HFFc6 (cell line): ENCODE measurements around the gene UBASH3B. TPM values are rescaled to one million over a fixed set of nuclear protein-coding genes. Genes with fewer than 3 reads are reported as not detected.
A peak's percentile ranks its signal among the peaks of the same experiment; 100 is the strongest.

Experiments
- DNase-seq: peaks from one replicate; pipeline ENCODE4 v3.0.0-alpha.2; 2018
- H3K27ac Mint-ChIP-seq: 2 replicates; pipeline ENCODE4 v1.8.0; 2020; ENCODE audit warnings: mild to moderate bottlenecking, mixed read lengths
- H3K27me3 Mint-ChIP-seq: 2 replicates; pipeline ENCODE4 v1.8.0; 2021; ENCODE audit warnings: mild to moderate bottlenecking, moderate library complexity, mixed read lengths; ENCODE audit not compliant: insufficient read depth
- H3K36me3 Mint-ChIP-seq: 2 replicates; pipeline ENCODE4 v1.8.0; 2021; ENCODE audit warnings: low read depth, mixed read lengths
- H3K4me1 Mint-ChIP-seq: 2 replicates; pipeline ENCODE4 v1.8.0; 2020; ENCODE audit warnings: low read depth, mixed read lengths
- H3K4me3 Mint-ChIP-seq: 2 replicates; pipeline ENCODE4 v1.8.0; 2020; ENCODE audit warnings: mild to moderate bottlenecking, moderate library complexity, mixed read lengths
- H3K9me3 Mint-ChIP-seq: 2 replicates; pipeline ENCODE4 v1.8.0; 2020; ENCODE audit warnings: mild to moderate bottlenecking, mixed read lengths
- total RNA-seq, 6 experiments: library from RNA; stranded (reverse); fragmentation: NEBNext Ultra II Directional; extraction: Animal tissue kit (Norgen Biotek cat#: 25700); gene quantifications; 2 replicates in 1 of 6; 3 replicates in 5 of 6; pipeline ENCODE4 v1.2.3, GENCODE V29; 2021
- TF ChIP-seq, protein P1 (sequence below): fragments of 200-600 bp; sonication (generic); IDR thresholded peaks from 2 replicates; pipeline ENCODE4 v1.5.0; 2021; ENCODE audit warnings: antibody characterized with exemption, mild to moderate bottlenecking

Gene UBASH3B
- total RNA-seq, 6 experiments from 2014 or later = 44.6 to 60.4 (median 52.9) TPM

DNA sequence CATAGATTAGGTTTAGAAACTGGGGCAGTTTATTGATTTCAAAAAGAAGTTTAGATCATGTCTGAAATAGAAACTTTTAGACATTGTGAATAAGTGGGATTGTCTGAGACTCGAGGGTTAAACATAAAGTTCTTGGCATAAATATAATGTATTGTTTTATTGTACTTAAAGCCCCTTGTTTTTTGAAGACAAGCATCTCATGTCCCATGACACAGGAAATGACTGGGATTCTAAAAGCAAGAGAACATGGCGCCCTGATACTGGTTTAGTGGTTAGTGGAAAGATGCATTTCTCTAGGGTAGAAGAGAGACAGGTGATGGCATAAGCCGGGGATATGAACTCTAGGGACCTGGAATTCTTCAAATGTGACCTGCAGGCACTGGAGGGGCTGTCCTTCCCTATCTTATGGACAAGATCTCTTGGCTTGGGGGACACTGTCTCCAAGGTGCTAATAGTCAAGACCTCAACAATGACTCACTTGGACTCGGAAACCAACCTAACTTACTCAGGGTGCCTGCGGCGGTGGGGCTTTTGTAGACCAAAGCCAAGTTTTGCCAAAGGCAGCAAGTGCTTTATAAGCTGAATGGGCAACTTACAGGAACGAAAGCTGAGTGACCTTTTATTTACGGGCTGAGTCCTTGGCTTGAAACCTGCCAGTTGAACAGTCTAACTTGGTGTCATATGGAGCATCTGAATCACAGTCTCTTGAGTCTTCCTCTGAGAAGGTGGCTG, 48.2 kb downstream of the UBASH3B start:
- Mint-ChIP-seq H3K27ac (peak overlapping the region; percentile 44; the same call in 1 of the 2 replicates), H3K9me3 (no peaks in the 10 kb centered on the region), H3K36me3 (peaks cover 34% of the 10 kb centered on the region), H3K4me3 (no peak overlapping the region), H3K27me3 (no peaks in the 10 kb centered on the region), H3K4me1 (peaks cover 73% of the 10 kb centered on the region)
- DNase-seq = no peak
- TF ChIP-seq, protein P1, sequence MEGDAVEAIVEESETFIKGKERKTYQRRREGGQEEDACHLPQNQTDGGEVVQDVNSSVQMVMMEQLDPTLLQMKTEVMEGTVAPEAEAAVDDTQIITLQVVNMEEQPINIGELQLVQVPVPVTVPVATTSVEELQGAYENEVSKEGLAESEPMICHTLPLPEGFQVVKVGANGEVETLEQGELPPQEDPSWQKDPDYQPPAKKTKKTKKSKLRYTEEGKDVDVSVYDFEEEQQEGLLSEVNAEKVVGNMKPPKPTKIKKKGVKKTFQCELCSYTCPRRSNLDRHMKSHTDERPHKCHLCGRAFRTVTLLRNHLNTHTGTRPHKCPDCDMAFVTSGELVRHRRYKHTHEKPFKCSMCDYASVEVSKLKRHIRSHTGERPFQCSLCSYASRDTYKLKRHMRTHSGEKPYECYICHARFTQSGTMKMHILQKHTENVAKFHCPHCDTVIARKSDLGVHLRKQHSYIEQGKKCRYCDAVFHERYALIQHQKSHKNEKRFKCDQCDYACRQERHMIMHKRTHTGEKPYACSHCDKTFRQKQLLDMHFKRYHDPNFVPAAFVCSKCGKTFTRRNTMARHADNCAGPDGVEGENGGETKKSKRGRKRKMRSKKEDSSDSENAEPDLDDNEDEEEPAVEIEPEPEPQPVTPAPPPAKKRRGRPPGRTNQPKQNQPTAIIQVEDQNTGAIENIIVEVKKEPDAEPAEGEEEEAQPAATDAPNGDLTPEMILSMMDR = no peak

DNA sequence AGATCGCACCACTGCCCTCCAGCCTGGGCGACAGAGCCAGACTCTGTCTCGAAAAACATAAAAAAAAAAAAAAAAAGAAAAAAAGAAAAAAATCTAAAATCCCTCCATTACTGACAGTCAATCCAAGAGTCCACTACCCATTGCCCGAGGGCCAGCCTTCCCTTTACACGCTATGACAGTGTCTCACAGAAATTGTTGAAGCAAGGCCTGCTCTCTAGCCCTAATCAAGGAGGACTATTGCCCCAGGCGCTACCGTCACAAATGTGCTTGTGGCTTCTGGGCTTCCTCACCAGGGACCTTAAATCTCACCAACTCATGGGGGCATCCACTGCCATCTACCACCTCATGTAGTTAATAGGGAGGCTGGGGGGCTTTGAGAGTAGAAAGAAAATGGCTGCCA, 49.9 kb downstream of the UBASH3B start:
- Mint-ChIP-seq H3K4me3 (no peak overlapping the region), H3K36me3 (peaks cover 23% of the 10 kb centered on the region), H3K27ac (peak overlapping the region; percentile 95), H3K4me1 (peaks cover 81% of the 10 kb centered on the region), H3K9me3 (no peaks in the 10 kb centered on the region), H3K27me3 (no peaks in the 10 kb centered on the region)
- DNase-seq = no peak
- TF ChIP-seq, protein P1 = no peak

DNA sequence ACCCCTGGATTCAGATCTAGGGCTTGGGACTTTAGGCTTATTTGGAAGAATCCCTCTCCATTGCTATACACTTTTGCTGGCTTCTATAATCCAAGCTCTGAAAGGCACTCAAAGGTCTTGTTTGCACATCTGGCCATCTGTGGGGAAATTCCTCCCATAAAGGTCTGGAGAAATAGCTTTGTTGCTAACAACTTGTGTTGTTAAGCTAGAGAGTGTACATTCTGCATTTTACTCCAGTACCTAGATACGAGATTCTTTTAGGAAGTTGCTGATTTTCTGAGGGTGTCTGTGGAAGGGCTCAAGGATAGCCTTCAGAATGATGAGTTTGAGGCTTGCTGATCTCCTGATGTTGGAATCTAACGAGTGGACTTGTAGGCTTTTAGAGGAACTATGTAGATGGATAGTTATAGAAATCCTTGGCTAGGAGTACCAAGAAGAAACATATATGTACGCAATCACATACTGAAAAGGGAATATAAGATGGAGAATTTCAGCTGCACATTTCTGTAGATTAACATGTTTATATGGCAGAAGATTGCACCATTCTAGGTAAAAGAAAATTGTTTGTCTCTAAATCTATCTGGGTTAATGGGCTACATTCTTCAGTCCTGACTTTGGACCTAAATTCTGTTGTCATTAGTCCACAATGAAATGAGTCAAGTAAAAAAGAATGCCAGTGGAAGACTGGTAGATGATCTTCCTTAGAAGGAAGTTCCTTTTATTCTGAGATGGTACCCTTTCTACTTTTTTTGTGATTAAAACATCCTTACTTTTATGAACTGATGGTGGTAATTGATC, 51.0 kb downstream of the UBASH3B start:
- Mint-ChIP-seq H3K4me3 (peak overlapping the region; percentile 58), H3K27ac (peak overlapping the region; percentile 95), H3K27me3 (no peaks in the 10 kb centered on the region), H3K9me3 (no peaks in the 10 kb centered on the region), H3K36me3 (peaks cover 20% of the 10 kb centered on the region), H3K4me1 (peaks cover 86% of the 10 kb centered on the region)
- peak; percentile 87 for DNase-seq
- TF ChIP-seq, protein P1 = no peak

DNA sequence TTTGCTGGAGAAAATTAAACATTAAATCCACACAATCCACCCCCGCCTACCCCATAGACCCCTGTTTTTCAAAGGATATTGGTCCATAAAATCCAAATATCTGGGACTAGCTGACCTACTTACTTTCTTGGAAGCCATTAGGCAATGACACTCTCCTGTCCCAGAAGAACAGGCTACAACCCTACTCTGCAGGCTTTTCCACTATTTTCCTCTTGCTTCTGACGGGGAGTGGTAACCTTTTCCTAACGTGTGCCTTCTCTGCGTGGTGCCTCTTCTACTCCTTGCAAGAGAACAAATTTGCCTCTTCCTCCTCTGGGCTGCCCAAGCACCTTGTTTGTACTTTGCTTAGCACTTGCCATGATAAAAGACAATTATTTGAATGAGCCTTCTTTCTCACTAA, 51.6 kb downstream of the UBASH3B start:
- peaks cover 15% of the 10 kb centered on the region for H3K36me3 Mint-ChIP-seq
- no peaks in the 10 kb centered on the region for H3K27me3 Mint-ChIP-seq
- no peak for DNase-seq

DNA sequence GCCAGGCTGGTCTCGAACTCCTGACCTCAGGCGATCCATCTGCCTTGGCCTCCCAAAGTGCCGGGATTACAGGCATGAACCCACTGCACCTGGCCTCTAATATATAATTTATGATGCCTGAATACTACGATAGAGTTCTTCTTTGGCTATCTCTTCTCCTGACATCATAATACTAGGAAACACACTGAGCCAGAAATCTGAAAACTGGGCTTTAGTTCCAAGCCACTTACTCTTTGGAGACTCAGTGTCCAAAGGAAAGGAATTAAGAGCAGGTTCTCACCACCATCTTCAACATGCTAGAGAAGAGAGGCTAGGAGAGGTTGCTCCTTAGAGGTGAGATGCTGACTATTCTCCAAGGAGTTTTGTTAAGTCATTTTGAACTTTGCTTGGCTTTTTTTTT, 52.4 kb downstream of the UBASH3B start:
- Mint-ChIP-seq H3K36me3 (peaks cover 11% of the 10 kb centered on the region), H3K27ac (peak overlapping the region; percentile 93), H3K4me1 (peaks cover 89% of the 10 kb centered on the region), H3K27me3 (no peaks in the 10 kb centered on the region), H3K9me3 (no peaks in the 10 kb centered on the region), H3K4me3 (no peak overlapping the region)
- no peak for DNase-seq
- TF ChIP-seq, protein P1 = no peak

More for the DNA sequence above, 51.6 kb downstream of the UBASH3B start:
- Mint-ChIP-seq H3K4me3 (peak overlapping the region; percentile 19), H3K27ac (peak overlapping the region; percentile 95), H3K9me3 (no peaks in the 10 kb centered on the region), H3K4me1 (peaks cover 86% of the 10 kb centered on the region)
- TF ChIP-seq, protein P1 = no peak
